Fibroblast of skin of scalp (primary cell): ENCODE results near the gene LRMDA.

Experiments
- DNase-seq: peaks from one replicate; pipeline ENCODE4 v3.0.0-alpha.2; 2013

The LRMDA gene

GRCh38 chr10:76547352-76547972 lies 1116.0 kb downstream of the LRMDA start:
- peak; percentile 83 for DNase-seq

GRCh38 chr10:76548716-76549115 lies 1117.3 kb downstream of the LRMDA start:
- DNase-seq = no peak

GRCh38 chr10:76549171-76549570 lies 1117.7 kb downstream of the LRMDA start:
- DNase-seq = no peak

- DNase-seq = no peak
Measured at GRCh38 chr10:76550806-76551205, 1119.4 kb downstream of the LRMDA start.

GRCh38 chr10:76552091-76552873 lies 1120.9 kb downstream of the LRMDA start:
- no peak for DNase-seq

DNA sequence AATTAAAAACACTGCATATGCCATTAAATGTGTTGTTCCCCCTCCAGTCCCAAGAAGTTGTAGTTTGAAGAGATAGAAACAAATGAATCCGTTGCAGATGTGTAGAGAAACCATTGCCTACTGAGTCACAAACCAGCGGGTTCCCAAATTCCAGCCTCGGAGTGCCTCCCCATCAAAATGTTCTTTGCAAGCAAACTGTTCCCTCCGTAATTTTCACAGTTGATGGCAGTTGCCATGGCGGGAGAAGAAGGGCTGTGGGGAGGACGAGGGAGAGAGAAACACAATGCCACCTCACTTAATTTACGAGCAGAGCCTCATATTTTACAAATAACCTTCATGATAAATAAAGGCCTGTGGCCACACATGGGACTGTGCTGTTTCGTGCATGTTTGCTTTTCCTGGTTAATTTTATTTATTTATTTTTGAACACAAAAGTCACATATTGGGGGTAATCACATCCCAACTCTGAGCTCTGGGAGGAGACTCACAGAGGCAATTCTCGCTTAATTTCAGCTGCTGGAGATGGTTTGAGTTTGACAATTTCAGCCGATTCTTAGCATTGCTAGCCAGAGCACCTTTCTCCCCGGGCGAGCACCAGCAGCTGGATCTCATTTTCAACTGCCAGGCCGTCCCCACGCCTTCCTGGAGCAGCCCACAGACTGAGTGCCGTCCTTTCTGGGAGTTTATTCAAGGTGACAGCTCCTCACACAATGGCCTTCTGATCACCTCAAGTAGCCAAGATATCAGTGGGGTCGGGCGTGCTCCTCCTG lies 1122.0 kb downstream of the LRMDA start:
- DNase-seq = peak; percentile 55

GRCh38 chr10:76554033-76554408 lies 1122.6 kb downstream of the LRMDA start:
- no peak for DNase-seq

- no peak for DNase-seq
Measured at GRCh38 chr10:76554478-76554877, 1123.1 kb downstream of the LRMDA start.

- DNase-seq = no peak
Measured at GRCh38 chr10:76555067-76555670, 1123.7 kb downstream of the LRMDA start.

- no peak for DNase-seq
Measured at GRCh38 chr10:76557366-76557765, 1125.9 kb downstream of the LRMDA start.

- DNase-seq = peak; percentile 73
Measured at GRCh38 chr10:76558586-76558985, 1127.2 kb downstream of the LRMDA start.

GRCh38 chr10:76558996-76559891 lies 1127.8 kb downstream of the LRMDA start:
- DNase-seq = peak; percentile 87

GRCh38 chr10:76559892-76560220 lies 1128.4 kb downstream of the LRMDA start:
- DNase-seq = peak; percentile 51

GRCh38 chr10:76560338-76560737 lies 1128.9 kb downstream of the LRMDA start:
- DNase-seq = no peak

DNA sequence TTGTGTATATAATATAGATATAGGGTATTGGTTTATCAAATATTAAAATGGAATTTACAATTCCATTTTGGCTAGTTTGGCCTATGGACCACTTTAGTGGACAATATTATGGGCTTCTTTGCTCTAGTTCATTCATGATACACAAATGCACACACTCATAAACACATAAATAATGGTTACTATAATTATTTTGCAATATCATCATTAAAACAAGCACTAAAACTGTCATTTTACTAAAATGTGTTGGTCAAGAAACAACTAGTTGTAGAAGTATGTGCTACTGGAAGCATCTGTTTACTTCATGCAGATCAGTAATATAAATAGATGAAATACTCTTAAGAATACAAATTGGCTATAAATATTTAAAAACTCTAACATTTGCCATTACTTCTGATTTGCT lies 1131.9 kb downstream of the LRMDA start:
- no peak for DNase-seq

DNA sequence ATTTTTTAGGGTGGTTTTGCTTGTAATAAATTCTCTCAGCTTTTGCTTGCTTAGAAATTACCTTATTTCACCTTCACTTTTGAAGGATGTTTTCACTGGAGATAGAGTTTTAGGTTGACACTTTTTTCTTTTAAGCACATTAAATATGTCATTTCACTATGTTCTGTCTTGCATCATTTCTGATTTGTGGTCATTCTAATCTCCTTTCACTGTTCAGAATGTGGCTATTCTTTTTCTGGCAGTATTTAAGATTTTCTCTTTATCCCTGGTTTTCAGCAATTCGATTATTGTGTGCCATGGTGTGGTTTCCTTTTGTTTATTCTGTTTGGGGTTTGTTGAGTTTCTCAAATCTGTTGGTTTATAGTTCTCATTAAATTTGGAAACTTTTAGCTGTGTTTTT lies 1140.6 kb downstream of the LRMDA start:
- no peak for DNase-seq

GRCh38 chr10:76576276-76576962 lies 1145.0 kb downstream of the LRMDA start:
- peak; percentile 90 for DNase-seq

DNA sequence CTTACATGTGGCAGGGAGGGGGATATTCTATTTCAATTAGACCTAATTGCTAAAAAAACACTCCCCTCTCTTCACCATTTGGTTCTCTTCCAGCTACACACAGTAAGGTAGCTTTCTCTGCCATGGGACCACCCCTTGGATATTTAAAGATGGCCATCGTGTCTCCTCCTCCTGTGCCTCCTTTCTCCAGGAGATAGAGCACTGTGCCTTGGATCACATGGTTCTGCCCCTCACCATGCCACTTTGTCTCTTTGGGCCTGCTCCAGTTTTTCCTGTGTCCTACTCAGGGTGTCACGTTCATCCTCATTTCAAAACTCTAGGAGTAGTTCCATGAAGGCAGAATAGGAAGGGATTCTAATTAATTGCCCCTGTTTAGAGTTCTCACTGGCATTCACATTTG lies 1146.0 kb downstream of the LRMDA start:
- no peak for DNase-seq

GRCh38 chr10:76581506-76582256 lies 1150.3 kb downstream of the LRMDA start:
- no peak for DNase-seq

- DNase-seq = peak; percentile 60
Measured at GRCh38 chr10:76582531-76582930, 1151.1 kb downstream of the LRMDA start.

GRCh38 chr10:76583711-76584161 lies 1152.3 kb downstream of the LRMDA start:
- peak; percentile 97 for DNase-seq
